Stimulated activated CD8-positive, alpha-beta memory T cell treated with anti-CD3 and anti-CD28 coated beads, Interleukin-15, amount 100 ng/mL, for 48 hours (primary cell): ENCODE results near the gene CCDC13.

Source experiments
- DNase-seq, 2 donors: peaks; one replicate each; pipeline ENCODE4 v3.0.0-alpha.2; 2020; ENCODE audit warnings: low read depth in 2 of 2

CCDC13 gene

DNA sequence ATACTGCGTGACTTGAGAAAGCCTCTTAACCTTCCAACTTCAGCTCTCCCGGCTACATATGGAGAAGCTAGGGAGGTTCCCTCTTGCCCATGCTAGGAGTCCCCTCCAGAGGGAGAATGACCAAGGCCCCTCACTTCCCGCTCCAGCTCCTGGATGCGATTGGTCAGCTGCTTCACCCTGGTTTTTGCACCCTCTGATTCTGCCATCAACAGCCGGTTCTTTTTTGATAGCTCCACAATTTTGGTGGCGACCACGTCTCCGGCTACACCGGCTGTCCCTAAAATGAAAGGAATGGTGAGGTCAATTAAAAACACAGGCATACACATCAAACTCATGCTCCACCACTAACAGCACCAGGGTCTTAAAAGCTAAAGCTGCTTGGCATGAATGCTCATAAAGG is 20.6 kb downstream of the CCDC13 start:
- DNase-seq = no peak

DNA sequence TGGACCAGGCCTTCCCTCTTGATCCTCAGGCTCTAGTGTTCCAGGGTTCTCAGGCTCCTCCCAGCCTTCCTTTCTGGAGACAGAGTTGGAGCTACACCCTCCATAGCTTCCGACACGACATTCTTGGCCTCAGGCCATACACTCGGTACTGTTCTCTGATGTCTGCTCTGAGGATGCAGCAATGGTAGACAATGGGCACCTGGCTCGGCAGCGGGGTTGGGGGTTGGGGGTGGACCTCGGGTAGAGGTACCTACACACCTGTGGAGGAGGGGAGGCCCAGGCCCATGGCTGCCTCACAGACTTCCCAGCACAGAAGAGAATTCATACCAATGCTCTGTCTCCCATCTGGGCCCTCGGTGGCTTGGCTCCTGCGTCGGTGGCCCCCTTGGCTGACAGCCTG is 21.4 kb downstream of the CCDC13 start:
- DNase-seq = no peak

DNA sequence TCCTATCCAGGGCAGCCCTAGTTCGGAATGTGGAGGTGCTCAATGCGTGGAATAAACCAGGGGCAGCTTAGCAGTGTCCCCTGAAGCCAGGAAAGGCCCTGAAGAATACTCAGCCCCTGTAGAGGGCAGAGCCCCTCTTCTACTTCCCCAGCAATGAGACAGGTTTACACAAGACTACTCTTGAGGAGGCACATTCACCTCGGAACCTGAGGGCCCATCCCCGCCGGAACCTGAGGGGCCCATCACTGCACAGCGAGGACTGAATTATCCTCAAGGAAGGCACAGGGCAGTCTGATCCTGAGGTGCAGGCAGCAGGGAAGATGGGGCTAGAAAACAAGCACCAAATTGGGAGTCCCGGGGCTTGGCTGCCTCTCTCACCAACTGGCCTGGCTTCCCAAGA is 22.2 kb downstream of the CCDC13 start:
- no peak for DNase-seq

GRCh38 chr3:42749753-42750231 is 23.3 kb downstream of the CCDC13 start:
- no peak for DNase-seq

DNA sequence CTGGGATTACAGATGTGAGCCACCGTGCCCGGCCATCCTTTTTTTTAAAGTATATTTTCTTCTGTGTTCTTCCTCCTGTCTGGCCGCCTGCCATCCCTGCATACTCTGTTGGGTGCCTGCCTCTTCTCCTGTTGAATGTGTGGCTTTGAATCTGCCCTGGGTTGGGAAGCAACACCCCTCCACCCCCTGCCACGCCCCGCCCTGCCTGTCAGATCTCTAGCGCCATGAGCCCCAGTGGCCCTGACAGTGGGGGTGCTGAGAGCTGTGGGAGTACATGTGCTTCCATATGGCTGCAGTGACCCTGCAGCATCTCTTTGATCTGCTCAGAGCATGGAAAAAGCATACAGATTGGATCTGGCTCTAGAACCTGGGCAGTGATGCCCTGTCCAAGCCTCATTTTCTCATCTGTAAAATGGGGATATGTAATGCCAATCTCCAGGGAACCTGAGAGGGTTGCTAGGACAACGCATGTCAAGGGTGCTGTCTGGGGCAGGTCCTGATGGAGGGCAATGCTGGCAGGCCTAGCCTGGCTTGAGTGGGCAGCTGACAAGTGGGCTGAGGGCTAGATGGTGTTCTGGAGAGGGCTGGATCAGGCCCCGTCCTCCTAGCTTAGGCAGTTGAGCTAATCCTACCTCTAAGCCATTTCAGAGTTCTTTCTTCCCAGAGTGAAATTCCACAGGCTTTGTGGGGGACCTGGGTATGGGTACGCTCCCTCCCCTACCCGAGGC is 23.9 kb downstream of the CCDC13 start:
- DNase-seq = no peak

DNA sequence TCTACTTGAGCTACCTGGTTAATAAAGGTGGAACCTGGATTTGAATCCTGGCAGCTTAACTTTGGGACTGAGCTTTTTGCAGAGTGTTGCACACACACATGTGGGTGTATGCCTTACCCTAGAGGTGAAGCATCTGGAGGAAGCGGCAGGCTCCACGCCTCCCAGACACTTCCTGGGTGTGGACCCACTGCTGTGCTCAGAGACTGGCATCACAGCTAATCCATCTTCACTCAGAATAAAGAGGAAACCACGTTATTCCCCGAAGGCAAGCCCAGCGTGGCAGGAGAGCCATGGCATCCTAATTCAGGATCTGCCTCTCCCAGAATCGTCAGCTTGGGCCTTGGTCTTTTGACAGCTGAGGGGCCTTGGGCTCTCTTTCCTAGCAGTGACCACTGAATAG is 25.5 kb downstream of the CCDC13 start:
- DNase-seq = no peak

DNA sequence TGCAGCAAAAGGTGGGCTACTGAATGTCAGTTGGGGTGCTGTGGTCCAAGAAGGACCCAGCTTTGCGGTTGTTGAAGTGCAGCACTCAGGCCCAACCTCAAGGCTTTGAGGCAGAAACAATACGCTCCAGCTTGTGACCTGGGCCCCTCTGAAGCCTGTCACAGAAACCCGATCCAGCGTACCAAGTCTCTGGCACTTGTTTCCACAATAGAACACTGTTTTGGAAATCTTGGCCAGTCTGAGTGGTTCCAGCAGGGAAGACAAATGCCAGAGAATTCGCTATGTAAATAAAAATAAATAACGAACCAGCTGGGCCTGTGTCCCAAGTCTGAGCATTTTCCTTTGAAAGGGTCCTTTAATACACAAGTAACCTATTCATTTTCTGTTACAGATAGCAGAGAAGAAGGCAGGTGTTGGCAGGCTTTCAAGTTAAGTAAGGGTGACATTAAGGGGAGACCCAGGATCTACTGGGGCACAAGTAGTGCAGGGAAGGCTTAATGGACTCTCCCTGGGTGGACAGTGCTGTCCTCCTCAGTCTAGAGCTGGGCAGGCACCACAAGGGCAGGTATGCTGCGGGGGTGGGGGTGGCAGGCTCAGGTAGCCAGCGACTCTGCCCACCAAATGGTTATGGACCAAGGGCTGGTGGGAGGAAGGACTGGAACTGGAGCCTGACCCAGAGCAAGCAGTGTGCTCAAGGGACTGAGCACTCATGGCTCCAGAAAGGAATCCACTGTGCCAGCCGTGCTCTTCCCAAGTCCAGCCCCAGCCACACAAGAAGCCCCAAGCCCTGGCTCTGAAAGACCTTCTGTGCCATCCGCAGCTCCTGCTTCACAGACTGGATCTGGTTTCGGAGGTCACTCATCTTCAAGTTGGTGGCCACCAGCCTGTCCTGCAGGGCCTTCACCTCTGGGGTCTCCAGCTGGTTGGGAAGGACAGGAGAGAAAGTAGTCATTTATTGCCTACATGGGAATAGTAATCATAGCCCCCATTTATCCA is 26.3 kb downstream of the CCDC13 start:
- no peak for DNase-seq

- DNase-seq = no peak
These were observed 27.1 kb downstream of the CCDC13 start for GRCh38 chr3:42745776-42746454.

GRCh38 chr3:42745291-42745745 is 27.7 kb downstream of the CCDC13 start:
- no peak for DNase-seq

- DNase-seq = no peak
These were observed 29.7 kb downstream of the CCDC13 start for GRCh38 chr3:42743204-42743995.

- DNase-seq = no peak
These were observed 30.4 kb downstream of the CCDC13 start for GRCh38 chr3:42742688-42743087.

DNA sequence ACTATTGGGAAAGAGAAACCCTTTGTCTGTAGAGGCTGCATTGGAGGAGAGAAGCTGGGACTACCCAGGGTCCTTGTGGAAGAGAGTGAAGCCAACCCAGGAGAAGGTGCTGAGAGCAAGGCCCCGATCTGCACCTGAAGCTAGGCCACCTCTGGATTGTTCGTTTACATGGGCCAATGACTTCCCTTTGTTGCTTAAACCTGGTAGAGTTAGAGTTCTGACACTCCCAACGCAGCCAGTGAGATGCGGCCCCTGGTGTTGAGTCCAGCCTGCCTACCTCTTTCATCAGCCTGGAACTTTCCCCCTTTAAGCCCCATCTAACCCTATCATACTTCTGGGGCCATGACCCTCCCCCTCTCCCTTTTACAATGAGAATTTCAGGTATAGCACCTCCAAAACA is 30.8 kb downstream of the CCDC13 start:
- no peak for DNase-seq

DNA sequence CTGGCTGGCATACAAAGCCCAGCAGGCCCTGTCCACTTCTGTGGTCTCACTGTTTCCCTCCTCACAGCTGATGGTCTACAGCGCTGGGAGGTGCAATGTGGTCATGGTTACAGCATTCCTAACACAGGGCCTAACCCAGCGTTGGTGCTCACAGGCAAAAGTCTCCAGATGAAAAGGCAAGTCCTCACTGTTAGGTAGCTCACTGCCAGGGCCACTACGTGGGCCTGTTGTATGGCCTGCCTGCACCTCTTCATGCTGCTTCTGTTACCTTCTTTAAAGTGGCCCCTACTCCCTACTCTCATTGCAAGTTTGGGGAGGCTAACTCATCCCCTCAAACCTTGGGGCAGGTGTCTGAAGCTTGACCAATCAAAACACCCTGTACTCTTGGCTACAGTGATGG is 31.3 kb downstream of the CCDC13 start:
- DNase-seq = no peak

DNA sequence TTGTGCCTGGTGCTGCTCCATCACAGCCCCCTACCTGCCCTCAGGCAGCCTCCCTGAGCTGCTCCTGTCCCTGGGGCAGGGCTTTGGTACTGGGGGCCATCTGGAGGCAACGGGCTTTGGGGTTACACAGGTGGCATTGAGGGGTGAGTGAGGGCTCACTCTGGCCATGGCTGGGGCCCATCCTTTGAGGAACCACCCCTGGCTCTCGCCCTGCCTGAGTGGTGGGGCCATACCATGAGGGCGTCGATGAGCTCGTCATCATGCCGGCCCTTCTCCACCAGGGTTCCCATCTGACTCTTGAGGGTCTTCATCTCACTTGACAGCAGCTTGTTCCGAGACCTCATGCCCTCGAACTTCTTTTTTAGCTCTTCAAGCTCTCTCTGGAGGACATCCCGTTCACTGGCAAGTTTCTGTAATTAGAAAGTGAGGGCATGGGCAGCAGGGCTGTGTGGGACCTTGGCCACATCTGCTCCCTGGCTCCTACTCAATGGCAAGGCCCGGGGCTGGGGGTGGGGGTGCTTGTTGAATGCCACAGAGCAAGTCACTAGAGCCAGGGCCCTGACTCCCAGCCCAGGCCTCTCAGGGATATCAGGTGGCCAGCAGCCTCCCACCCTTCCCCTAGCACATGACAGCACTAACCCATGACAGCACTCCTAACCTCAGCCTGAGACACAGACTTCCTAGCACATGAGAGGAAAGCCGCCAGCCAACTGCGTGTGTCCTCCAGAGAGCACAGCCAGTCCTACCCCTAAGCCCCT is 33.5 kb downstream of the CCDC13 start:
- DNase-seq = no peak

- DNase-seq = no peak
These were observed 36.5 kb downstream of the CCDC13 start for GRCh38 chr3:42736531-42736930.

- DNase-seq = no peak
These were observed 37.0 kb downstream of the CCDC13 start for GRCh38 chr3:42736081-42736480.

DNA sequence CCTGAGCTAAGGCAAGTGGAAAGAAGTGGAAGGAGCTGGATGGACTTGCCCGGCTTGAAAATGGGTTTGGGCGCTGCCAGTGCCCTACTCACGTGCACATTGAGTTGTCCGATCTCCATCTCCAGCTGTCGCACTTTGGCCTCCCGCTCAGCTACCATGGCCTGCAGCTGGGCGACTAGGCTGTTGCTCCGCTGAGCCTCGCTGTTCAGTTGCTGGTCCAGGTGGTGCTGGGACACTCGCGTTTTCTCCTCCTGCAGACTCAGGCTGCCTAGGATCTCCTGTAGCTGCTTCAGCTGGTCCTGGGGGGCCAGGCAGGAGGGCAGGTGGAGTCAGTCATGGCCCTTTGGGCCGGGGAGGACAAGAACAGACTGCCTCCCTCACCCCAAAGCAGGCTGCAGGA is 37.4 kb downstream of the CCDC13 start:
- DNase-seq = no peak

GRCh38 chr3:42735019-42735418 is 38.0 kb downstream of the CCDC13 start:
- DNase-seq = no peak

DNA sequence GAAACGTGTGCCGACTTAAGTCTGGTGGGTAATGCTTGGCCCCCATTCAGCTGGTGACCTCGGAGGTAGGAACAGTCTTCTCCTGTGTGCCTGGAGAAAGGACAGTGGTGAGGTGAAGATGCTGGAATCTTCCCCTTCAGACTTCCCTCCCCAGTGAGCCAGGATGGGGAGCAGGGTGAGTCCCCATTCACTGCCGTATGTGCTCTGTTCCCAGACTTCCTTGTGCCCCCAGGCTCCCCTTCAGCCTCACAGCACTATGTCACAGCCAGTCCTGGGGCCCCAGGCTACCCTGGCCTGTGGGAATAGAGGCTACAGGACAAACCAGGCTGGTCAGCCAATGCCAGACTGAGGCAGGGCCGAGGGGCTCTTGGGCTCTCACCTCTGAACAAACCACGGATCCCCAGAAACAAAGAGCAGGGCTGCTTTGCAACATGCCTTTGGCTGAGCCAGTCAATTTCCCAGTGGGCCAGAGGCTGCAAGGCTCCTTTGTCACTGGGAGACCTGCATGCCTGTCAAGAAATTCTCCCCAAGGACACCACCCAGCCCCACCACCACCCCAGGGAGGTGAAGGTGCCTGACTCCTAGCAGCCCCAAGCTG is 38.7 kb downstream of the CCDC13 start:
- DNase-seq = no peak
